NCI-H2227 (cell line): ENCODE results near the gene KCNE4.

Experiments
- DNase-seq: peaks from one replicate; lab custom pipeline; 2025; ENCODE audit not compliant: unreplicated experiment; lab: John Stamatoyannopoulos, UW

The KCNE4 gene

DNA sequence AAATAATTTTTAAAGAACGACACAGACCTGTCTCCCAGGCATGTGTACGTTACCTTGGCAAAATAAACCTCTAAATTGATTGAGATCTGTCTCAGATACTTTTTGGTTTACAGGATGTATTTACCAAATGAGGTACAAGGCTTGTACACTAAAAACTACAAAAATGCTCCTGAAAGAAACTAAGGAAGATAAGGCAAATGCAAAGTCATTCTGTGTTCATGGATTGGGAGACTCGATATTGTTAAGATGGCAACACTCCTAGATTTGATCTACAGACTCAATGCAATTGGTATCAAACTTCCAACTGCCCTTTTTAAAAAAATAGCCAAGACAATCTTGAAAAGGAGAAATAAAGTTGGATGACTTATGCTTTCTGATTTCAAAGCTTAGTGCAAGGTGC is 11.5 kb upstream of the KCNE4 start:
- DNase-seq: no peak

DNA sequence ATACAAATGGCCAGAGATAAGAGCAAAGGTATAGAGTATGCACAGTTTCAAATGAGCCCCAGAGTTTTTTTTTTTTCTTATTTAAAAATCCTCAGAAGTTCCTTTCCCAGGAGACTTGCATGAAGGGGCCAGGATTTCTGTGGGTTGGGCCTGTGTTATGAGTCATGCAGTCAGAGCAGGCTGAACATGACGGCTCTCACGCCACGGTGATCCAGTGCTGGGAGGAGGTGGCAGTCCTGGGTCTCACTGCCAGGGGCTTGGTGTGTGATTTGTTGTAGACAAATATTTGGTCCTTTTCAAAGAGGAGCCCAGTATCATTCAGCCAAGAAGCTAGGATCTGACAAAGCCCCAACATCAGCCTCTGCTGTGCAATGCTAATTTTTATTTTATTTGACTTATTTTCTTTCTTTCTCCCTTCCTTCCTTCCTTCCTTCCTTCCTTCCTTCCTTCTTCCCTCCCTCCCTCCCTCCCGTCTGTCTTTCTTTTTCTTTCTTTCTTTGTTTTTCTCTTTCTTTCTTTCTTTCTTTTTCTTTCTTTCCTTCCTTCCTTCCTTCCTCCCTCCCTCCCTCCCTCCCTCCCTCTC is 10.4 kb upstream of the KCNE4 start:
- DNase-seq: peak; percentile 47

DNA sequence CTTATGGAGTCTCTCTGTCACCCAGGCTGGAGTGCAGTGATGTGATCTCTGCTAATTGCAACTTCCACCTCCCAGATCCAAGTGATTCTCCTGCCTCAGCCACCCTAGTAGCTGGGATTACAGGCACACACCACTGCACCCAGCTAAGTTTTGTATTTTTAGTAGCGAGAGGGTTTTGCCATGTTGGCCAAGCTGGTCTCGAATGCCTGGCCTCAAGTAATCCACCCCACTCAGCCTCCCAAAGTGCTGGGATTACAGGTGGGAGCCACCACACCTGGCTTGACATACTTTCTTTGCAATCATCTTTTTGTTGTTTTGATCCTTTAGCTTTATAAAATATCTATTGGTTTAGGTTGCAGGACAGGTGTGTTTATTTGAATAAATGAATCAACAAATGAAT is 9.7 kb upstream of the KCNE4 start:
- DNase-seq: no peak

GRCh38 chr2:223042704-223043118 is 9.3 kb upstream of the KCNE4 start:
- no peak for DNase-seq

DNA sequence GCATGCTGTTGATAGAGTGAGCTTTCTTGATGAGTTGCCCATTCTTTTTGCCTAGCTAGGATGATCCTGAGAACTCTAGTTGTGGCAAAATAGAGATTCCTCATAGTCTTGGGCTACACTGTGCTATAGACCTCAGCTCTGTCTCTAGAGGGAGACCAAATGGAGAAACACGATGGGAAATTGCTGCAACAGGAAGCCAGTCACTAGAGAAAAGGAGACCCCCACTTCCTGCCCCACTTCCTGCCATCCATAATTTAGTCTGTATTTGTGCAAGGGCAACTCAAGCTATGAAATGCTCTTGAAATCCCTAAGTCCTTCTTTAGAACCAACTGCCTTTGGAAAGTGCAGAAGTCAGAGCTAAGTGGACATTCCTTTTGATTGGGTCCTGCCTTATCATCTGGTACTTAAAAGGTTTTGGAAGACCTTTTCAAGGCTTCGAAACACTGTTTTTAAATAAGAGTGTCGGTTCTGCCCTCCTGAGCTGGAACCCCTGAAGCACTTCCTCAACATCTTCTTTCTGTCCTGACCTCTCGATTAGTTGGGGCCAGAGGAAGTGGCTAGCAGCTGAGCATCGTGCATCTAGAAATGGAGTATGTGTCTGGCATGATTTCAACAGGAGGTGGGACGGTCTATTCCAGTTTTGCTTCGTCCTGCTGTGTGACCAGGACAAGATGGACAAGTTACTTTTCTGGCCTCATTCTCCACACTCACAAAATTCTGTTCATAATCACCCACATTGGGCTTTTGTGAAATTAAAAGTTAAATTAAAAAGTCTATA is 8.6 kb upstream of the KCNE4 start:
- DNase-seq: no peak

GRCh38 chr2:223044092-223044836 is 7.7 kb upstream of the KCNE4 start:
- DNase-seq: no peak

GRCh38 chr2:223044916-223045700 is 6.9 kb upstream of the KCNE4 start:
- DNase-seq: no peak

DNA sequence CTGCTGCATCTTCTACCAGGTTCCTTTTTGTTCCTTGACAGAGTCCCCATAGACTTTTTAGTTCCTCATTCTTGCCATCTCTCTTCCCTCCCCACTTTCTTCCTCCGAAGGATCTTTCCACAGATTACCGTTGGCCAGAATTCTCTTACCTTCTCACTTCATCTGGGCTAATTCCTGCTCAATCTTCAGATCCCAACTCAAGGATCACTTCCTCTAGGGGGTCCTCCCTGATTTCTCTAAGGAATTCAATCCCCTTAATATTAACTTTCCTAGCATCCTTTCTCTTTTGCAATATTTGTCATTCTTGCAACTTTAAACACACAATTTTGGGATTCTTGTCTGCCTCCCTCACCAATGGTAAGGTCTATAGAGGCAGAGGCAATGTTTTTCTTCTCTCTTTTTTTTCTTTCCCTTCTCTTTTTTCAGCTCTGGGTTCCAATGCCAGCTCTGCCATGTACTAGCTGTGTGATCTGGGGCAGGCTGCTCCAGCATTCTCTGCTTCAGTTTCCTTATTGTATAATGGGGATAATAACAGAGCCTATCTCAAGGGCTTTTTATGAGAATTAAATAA is 5.4 kb upstream of the KCNE4 start:
- no peak for DNase-seq

GRCh38 chr2:223047260-223047761 is 4.7 kb upstream of the KCNE4 start:
- DNase-seq: no peak

- DNase-seq: no peak
These were observed 3.5 kb upstream of the KCNE4 start for GRCh38 chr2:223048519-223048918.

DNA sequence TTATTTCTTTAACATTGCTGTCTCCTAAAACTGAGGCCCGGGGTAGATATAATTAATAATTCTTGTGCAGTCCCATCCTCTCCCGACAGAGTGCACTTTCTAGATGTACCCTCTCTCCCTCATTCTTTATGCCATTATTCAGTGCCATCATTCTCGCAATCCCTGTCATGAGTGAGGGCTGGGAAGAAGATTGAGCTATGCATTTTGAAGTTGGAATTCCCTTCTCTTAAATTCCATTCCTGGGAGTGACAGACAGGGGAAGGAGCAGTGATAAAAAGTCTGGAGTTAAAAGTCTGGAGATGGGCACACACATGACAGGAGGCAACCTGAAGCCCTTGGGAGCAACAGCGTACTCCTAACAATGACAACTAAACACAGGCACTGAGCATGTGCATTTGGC is 2.6 kb upstream of the KCNE4 start:
- DNase-seq: no peak

GRCh38 chr2:223050188-223050587 is 1.8 kb upstream of the KCNE4 start:
- DNase-seq: no peak

GRCh38 chr2:223050900-223051504 is 988 bp upstream of the KCNE4 start:
- DNase-seq: peak; percentile 44

DNA sequence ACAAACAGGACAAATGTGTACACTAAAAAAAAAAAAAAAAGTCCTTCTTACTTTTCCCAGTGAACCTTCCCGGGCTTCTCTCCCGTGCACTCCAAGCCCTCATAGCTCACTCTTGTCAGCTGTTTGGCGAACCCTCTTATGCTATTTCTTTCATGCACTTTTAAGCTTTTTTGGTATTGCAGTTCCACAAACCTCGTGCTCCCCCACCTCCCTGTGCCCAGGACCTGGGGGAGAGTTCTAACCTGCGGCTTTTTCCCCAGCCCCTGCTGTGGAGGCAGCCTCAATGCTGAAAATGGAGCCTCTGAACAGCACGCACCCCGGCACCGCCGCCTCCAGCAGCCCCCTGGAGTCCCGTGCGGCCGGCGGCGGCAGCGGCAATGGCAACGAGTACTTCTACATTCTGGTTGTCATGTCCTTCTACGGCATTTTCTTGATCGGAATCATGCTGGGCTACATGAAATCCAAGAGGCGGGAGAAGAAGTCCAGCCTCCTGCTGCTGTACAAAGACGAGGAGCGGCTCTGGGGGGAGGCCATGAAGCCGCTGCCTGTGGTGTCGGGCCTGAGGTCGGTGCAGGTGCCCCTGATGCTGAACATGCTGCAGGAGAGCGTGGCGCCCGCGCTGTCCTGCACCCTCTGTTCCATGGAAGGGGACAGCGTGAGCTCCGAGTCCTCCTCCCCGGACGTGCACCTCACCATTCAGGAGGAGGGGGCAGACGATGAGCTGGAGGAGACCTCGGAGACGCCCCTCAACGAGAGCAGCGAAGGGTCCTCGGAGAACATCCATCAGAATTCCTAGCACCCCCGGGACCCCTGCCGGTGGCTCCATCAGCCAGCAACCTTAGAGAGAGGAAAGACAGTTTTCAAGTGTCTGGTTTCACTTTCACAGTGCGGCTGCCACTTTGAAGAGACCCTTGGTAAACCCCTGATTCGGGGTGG is 826 bp downstream of the KCNE4 start:
- DNase-seq: peak; percentile 39

DNA sequence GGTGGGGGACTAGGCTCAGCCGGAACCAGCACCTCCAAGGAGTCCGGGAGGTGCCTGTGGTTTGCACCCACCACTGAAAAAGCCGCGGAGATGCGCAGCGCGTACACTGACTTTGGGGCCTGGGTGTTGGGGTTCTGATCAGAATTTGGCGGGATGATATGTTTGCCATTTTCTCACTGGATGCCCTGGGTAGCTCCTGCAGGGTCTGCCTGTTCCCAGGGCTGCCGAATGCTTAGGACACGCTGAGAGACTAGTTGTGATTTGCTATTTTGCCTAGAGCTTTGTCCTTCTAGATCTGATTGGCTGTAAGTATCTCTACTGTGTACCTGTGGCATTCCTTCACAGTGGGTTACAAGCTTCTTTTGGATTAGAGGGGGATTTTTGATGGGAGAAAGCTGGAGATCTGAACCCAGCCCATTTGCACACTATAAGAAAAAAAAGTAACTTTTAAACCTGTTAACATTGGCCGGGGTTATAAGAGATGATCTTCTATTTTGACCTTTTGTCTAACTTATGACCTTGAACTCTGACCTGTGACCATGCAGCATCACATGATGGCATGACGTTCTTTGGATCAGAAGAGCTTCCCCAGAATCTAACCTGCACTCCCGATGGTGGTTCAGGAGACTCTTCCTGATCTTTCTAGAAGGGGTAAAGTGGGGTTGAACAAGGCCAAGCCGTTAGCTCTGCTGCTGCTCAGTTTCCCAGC is 1.6 kb downstream of the KCNE4 start:
- DNase-seq: no peak

GRCh38 chr2:223054193-223054781 is 2.3 kb downstream of the KCNE4 start:
- DNase-seq: no peak

DNA sequence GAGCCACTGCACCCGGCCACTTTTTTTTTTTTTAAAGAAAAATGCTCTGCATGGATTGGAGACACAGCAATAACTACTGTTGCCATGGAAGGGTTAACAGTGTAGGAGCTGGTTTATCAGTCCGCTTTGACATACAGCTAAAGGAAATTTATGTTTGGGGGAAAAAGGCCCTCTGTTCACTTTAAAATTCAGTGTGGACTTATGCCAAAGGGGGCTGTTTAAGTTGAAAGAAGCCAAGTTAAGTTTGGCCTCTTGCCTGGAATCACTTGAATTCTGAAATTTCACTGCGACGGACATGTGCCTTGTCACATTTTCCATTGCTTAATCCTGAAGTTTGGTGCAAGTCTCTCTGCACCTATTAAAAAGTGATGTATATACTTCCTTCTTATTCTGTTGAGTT is 3.1 kb downstream of the KCNE4 start:
- no peak for DNase-seq

DNA sequence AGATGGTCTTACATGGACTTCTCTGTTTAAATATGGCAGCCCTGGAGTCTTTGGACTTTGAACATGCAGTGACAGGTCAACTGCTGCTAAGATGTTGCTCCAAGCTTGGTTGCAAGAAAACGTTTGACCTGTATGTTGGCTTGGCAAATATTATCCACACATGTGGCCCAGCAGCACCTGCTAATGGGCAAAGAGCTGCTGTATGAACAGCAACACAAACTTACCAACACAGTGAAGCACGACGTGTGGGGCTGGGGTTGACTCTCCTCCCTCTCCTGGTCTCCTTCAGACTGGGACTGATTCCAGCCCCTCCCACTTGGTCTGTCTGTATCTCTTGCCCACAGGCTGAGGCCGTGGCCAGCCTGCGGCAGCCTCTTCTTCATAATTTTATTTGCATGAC is 3.8 kb downstream of the KCNE4 start:
- peak; percentile 27 for DNase-seq
